ENCODE measurements around the gene GPX4.

The GPX4 gene

DNA sequence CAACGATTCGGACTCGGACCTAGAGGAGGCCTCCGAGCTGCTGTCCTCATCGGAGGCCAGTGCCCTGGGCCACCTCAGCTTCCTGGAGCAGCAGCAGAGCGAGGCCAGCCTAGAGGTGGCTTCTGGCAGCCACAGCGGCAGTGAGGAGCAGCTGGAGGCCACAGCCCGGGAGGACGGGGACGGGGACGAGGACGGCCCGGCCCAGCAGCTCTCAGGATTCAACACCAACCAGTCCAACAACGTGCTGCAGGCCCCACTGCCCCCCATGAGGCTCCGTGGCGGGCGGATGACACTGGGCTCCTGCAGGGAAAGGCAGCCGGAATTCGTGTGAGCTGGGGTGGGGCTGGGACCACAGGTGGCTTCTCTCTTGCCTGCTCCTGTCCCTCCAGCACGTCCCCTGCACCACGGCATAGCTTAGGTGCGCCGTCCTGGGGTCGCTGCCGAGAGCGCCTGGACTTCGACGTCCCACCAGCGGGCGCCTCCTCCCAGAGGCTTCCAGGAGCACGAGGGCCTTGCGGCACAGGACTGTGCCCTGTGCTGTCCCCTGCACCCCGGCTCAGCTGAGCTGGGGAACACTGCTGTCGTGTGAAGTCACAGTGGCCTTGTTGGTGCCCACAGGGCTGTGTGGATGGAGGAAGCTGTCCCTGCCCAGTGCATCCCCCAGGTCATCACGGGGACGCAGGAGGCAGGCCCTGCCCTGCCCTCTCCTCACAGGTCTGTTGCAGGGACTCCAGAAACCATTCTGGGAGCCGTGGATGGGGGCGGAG lies 17.9 kb upstream of the GPX4 start:
- no peak for DNase-seq

DNA sequence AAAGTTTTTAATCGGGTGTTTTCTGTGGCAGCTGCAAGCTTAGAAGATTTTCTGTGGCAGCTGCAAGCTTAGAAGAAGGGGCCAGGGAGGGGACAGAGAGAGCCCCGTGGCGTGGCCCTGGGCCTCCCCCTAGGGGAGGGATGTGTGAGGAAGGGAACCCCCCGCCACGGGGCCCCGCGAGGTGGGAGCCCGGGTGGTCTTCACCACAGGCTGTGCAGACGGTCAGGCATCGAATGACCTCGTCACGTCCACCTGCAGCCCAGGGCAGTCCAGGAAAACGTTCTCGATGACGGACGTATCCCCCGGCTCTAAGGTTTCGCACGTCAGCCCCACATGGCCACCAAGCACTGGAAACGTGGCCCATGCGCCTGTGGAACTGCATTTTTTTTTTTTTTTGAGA lies 17.2 kb upstream of the GPX4 start:
- DNase-seq, result no peak

DNA sequence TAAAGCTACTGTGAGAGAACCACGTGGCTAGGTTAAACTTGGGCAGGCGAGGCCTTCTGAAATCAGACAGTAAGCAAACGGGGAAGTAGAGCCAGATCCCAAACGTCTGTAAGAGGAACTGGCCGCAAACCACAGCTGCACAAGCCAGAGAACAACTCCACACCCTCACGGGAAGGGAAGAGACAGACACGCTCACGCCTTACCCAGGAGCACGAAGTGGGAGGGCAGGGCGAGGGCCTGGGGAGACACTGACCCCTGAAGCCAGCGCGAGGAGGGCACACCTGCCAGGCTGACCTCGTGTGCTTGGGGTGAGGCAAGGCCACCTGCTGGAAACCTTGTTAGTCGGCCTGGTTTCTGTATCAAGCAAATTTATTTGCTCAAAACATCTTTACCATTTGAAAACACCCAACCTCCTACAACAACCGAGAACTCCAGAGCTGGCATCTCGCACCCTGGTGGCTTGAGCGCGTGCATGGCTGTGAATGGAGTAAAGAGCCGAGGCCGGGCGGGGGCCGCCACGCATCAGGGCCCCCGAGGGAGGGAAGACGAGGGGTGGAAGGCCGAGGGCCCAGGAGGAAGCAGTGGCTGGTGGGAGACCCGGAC lies 15.9 kb upstream of the GPX4 start:
- peak; percentile 72 for DNase-seq

DNA sequence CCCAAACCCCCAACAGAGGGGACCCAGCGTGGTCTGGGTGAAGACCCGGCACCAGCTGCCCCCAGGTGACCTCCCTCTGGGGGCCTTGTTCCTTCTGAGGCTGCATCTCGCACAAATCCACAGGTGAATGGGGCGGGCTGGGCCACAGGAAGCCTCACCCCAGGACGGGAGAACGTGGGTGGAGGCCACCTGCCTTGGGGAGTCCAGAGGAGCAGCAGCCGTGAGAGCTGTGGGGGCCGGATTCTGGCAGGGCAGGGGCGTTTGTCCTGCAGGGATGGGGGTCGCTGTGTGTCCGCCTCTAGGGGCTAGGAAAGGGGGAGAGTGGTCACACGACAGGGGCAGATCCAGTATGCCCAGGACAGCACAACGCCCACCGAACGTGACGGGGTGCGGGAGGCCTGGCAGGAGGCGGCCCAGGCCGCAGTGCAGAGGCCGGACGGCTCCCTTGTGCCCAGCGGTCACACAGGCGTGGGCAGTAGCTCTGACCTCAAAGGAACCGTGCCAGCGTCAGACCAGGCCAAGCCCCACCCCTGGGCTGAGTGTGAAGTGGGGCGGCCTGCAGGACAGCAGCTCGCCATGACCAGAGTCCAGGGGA lies 15.3 kb upstream of the GPX4 start:
- DNase-seq, result no peak

DNA sequence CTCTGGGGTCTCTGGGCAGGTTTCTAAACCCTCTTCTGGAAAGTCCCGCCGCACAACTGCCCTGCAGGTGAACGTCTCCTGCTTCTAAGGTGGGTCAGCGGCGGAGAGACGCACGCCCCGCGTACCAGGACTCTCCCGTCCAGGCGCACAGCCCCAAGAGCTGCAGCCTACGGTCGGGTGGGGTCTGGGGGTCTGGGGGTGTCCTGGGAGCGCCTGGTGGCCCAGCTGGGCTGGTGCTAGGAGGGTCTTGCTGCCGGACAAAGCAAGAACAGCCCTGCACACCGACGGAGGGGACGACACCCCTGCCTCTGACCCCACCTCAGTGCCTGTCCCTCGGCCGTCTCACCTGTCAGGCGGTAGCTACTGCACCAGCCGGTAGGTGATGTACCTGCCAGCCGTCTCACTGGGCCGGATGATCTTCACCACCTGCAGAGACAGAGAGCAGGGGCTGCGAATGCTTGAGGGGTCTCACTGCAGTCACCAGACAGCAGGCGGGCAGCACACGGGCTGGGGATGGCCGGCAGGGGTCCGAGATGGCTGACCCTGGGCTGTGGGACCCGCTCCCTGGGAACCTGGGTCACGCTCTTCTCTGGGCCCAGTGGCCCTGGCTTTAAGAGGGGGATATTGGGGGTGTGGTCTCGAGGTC lies 14.5 kb upstream of the GPX4 start:
- no peak for DNase-seq

DNA sequence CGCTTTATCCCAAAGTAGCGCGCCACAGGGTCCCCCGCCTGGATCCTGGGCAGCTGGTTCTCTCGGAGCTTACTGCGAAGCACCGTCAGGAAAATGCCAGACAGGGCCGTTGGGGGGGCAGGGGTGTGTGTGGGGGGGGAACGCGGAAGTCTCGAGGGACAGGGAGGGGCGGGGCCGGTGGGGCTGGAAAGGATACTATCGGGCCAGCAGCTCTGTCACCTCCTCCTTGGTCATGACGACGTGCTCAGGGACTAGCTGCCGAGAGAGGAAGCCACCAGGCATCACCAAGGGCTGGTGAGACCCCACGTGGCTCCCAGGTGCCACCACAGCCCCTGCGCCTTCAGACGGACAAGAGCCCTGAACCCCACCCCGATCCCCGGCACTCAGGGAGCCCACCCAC lies 13.9 kb upstream of the GPX4 start:
- no peak for DNase-seq

DNA sequence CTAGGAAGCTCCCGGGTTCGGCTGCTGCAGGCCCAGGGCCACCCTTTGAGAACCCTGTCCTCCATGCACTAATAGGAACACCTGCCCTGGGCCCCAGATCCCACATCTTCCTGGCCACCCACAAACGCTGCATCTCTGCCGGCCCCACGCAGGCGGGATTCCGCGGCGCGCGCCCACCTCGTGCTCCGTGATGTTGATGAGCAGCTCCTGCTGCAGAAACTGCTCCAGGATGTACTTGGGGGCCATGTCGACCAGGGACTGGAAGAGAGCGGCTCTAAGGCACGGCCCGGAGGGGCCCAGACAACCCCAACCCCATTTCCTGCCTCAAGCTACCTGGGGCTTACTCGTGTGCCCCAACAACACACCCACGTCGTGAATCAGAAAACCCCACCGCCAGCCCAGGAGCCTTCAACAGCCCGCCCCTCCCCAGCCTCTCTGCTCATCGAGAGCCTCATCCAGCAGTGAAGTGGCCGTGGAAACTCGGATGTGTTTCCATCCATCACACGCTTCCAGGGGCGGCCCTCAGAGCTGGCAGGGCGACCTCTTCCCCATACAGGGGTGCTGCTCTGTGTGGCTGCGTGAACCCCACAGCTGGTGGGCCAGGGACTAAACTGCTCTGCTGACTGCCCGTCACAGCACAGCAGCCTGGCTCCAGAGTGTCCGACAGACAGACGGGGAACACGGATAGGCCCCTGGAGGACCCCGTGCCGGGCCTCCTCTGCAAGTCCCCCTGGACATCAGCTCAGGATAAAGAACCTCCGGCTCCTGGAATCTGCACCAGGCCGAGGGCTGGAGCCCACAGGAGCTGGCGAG lies 12.9 kb upstream of the GPX4 start:
- no peak for DNase-seq

DNA sequence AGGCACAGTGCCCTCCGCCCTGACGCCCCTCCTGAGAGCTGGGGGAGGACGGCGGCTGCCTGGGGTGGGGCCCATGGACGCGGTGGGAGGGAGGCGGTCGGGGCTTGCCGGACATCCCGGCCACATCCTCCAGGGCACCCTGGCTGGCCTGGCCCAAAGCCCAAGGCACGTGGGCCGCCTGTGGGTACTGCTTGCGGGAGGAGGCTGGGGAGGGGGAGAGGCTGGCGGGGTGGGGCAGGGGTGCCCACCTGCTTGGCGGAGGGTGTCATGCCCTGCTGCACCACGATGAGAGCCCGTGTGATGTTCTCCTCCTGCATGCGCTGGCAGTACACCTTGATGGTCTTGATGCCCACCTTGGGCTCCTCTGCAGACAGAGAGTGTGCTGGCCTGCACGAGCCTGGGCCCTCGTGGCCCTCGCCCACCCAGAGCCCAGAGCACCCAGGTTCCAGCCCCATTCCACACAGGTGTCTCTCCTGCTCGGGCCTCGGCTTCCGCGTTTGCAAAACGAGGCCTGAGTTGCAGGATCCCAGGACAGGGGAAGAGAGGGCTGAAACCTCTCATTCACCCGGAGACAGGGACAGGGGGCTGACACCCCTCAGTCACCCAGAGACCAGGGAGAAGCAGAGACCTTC lies 12.1 kb upstream of the GPX4 start:
- no peak for DNase-seq

DNA sequence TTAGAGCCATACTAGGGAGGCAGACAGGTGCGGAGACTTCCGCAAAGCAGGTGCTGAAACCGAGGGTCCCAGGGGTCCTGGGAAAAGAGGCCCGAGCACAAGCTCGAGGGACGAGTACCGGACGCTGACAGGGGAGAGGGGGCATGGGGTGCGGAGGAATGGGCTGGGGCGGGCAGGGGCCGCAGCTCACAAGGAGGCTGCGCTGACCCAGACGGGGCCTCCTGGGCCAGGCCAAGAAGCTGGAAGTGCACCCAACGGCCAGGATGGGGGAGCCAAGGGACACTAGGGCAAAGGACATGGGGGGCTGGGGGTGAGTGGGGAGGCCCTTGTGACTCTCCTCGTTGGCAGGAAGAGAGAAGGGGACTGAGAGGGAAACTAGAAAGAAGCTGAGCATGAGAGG lies 10.5 kb upstream of the GPX4 start:
- no peak for DNase-seq

DNA sequence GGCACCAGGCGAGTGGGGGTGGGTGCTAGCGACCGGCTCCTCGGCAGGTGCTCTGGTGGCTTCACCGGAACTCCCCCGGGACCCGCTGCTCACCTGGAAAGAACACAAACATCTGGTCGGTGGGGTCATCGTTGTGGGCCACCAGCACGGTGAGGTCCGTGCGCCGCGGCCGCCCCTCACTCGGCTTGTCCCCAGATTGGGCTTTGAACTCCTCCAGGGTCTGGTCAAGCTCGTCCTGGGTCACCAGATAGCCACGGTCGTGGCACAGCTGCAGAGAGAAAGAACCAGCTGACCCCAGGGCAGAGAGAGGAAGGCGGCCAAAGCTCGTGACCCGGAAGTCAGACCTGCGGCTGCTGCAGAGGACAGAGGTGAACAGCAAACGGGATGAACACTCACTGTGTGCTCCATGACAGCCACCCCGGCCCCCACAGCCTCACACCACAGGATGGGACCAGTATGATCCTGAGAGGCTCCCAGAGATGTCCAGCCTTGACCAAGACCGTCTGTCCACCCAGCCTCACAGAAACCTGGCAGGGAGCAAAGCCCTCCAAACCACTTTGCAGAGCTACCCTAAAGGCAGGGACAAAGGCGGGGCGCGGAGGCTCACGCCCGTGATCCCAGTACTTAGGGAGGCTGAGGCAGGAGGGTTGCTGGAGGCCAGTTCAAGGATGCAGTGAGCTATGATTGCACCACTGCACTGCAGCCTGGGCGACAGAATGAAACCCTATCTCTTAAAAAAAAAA lies 9.8 kb upstream of the GPX4 start:
- DNase-seq, result no peak

DNA sequence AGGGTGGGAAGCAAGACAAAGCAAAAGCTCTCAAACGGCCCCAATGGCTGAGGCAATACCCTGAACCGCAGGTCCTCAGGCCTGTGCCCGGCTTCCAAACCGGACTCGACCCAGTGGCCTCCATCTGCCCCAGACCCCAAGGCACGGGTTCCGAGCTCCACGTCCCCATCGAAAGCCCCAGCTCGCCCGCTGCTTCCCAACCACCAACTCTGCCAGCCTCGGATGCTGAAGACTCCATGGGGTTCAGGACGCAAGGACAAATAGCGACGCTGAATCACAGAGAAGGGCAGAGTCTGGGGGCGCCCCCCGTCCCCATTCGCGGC lies 9.2 kb upstream of the GPX4 start:
- no peak for DNase-seq

DNA sequence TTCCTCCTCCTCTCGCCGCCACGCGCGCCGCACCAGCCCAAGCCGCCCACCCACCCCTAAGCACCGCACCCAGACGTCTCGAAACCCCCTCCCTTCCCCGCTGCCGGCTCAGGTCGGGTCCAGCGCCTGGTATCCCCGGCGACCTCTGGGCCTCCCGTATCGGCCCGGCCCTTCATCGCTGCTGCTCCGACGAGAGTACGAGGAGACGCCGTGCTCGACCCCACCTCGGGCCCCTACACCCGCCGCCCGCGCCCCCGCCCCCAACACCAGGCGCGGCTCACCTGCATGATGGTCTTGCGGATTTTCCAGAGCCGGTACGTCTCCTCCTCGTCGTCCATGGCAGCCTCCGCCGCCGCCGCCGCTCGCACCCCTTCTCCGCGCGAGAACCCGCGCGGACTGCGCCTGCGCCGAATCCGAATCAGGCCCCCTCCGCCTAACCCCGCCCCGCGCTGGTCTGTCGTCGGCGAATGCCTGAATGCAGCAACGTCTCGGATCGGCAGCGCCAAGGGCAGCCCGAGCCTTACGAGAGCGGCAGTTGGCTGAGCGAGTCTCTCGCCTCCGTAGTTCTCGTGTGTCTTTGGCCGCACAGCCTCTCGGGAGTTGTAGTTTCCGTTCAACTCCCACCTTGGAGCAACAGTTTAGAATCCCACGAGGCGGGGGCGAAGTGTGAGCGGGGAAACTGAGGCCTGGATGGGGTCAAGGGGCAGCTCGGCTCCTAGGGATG lies 8.7 kb upstream of the GPX4 start, which contains the start of gene POLR2E:
POLR2E (minus strand) TSS at position 398 of the 724 bp plus-strand sequence; CDS start at position 338, 60 bp downstream.
- peak; percentile 99 for DNase-seq

DNA sequence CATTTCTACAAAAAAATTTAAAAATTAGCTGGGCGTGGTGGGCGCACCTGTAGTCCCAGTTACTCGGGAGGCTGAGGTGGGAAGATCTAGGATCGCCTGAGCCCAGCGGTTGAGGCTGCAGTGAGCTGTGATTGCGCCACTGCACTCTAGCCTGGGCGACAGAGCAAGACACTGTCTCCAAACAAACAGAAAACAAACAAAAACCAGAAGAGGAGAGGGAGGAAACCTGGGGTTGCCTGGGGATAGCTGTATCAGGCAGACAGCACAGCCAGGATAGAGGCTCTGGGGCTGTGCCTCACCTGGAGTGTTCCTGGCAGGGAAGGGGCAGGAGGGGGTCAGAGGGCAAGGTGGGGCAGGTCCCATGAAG lies 6.0 kb upstream of the GPX4 start:
- DNase-seq, result no peak

DNA sequence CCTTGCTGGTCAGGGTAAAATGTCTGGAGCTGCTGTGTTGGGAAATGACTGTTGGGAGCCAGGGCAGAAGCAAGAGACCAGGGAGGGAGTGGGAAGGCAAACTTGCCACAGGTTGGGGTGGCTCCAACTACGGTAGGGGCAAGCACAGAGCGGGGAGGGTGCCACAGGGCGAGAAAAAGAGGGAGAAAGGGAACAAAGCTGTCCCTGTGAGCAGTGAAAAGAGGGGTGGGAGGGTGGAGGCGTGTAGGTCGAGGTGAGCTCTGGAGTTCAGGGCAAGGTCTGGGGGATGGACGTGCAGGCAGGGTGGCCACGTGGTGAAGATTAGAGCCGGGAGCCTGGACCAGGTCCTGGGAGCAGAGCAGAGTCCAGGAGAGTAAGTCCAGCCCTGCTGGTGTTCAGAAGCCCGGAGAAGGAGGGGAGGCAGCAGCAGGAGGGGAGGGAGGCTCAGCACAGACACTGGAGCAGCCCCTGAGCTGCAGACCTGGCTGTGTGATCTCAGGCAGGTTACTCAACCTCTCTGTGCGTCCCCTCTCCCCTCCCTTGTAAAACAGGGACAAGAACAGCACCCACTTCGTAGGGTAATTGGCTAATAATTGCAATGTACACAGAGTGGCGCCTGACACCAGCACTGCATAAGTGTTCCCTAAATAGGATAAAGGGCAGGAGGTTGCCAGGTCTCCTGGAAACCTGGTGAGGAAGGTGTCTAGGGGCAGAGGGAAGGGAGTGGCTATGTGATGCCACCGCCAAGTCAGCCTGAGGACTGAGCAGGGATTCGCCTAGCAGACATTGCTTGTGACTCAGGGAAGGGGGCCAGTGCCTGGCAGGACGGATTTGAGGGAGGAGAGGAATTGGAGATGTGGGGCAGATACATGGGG lies 5.4 kb upstream of the GPX4 start:
- no peak for DNase-seq

DNA sequence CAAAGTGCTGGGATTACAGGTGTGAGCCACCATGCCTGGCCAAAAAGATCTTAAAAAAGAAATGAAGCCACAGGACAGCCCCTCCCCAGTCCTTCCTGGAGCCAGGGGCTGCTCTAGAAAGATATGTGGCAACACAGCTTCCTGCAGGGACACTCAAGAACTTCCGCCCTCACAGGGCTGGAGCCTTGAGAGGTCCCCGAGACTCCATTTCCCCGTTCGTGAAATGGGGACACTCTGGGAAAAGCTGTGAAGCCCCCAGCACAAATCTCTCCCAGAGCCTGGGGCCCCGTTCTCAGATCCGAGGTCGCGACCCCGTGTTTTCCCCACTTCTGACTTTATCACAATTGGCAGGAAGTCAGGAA lies 2.5 kb upstream of the GPX4 start:
- no peak for DNase-seq

DNA sequence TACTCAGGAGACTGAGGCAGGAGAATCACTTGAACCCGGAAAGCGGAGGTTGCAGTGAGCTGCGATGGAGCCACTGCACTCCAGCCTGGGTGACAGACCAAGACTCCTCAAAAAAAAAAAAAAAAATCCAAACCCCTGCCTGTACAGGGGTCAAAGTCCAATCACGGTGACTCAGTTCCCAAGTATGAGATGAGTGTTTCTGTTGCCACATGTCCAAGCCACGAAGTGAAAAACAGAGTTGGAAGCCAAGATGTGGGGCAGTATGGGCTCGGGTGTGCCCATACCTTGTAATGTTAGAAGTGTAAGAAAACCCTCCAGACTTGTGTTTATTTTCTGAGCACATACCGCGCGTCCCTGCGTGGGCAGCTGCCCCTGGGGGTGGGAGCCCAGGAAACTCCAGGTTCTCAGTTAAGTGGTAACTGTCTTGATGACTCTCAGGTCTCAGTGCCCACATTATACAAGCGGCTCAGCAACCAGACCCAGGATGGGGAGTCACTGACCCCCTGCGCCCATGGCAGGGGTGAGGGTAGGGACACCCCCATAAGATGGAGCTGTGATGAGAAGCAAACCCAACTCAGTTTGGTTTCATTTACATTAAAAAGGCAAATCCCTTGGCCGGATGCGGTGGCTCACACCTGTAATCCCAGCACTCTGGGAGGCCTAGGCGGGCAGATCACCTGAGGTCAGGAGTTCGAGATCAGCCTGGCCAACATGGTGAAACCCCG lies 1.2 kb upstream of the GPX4 start:
- no peak for DNase-seq

DNA sequence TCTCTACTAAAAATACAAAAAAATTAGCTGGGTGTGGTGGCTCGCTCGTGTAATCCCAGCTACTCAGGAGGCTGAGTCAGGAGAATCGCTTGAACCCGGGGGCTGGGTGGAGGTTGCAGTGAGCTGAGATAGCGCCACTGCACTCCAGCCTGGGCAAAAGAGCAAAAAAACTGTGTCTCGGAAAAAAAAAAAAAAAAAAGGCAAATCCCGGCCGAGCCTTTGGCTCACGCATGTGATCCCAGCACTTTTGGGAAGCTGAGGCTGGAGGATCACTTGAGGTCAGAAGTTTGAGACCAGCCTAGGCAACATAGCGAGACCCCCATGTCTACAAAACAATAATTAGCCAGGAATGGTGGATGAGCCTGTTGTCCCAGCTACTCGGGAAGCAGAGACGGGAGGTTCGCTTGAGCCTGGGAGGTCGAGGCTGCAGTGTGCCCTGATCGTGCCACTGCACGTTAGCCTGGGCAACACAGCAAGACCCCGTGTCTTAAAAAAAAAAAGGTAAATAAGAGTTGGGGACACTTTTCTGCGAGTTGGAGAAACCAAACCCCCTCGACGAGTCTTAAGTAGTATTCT lies 574 bp upstream of the GPX4 start:
- DNase-seq, result no peak

DNA sequence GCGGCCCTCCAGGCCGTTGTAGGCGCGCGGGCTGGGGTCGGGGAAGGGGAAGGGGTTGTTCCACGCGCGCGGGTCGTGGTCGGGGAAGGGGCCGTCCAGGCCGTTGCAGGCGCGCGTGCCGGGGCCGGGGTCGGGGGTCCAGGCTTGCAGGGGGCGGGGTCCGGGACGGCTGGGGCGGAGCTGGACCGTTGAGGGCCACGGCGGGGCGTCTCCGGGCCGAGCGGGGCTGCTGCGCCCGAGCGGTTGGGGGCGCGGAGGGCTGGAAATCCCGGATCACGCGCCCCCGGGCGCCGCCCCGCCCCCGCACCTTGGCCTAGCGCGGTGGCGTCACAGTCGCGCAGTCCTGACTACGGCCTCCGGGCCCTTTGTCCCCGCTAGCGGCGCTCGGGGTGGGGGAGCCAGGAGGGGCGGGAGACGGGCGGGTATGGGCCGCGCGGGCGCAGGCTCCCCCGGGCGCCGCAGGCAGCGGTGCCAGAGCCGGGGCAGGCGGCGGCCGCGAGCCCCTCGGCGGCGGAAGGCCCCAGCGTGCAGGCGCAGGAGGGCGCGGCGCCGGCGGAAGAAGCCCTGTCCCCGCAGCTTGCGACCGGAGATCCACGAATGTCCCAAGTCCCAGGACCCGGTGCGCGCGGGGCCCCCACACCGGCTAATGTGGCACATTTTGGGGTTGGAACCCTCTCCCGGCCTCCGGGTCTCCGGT lies 665 bp downstream of the GPX4 start:
- DNase-seq, result peak; percentile 79

Measured in femur (tissue), 1 donor.